GM23338 (cell line): ENCODE results near the gene MTHFD1L. TPM values are rescaled to one million over a fixed set of nuclear protein-coding genes. Genes with fewer than 3 reads are reported as not detected.

Experiments
- ATAC-seq: fragments of 200-7000 bp; cut with Tn5 transposase; 3 replicates; pipeline ENCODE4 v1.9.1; 2020
- DNase-seq: peaks from one replicate; pipeline ENCODE4 v3.0.0-alpha.2; 2015; ENCODE audit warnings: low spot score
- H2AFZ ChIP-seq: fragments of 200-600 bp; sonication (generic); 2 replicates; pipeline ENCODE4 v1.8.0; 2016; ENCODE audit warnings: antibody characterized with exemption, mild to moderate bottlenecking, moderate library complexity
- H3F3A ChIP-seq: fragments of 200-600 bp; sonication (generic); replicated peaks from 2 replicates; pipeline ENCODE4 v1.8.0; 2017; ENCODE audit warnings: antibody characterized with exemption, mixed run types, low read depth
- H3K27ac ChIP-seq: fragments of 200-600 bp; sonication (generic); 2 replicates; pipeline ENCODE4 v1.6.1; 2016; ENCODE audit warnings: low read depth
- H3K27me3 ChIP-seq: fragments of 200-600 bp; sonication (generic); 2 replicates; pipeline ENCODE4 v1.8.0; 2016; ENCODE audit warnings: mild to moderate bottlenecking, mixed run types, moderate library complexity; ENCODE audit not compliant: insufficient read depth
- H3K36me3 ChIP-seq: fragments of 200-600 bp; sonication (generic); 2 replicates; pipeline ENCODE4 v1.8.0; 2016; ENCODE audit warnings: mild to moderate bottlenecking; ENCODE audit not compliant: insufficient read depth
- H3K4me1 ChIP-seq: fragments of 200-600 bp; sonication (generic); 2 replicates; pipeline ENCODE4 v1.8.0; 2016; ENCODE audit warnings: mild to moderate bottlenecking, moderate library complexity; ENCODE audit not compliant: insufficient read depth
- H3K4me2 ChIP-seq: fragments of 200-600 bp; sonication (generic); 2 replicates; pipeline ENCODE4 v1.7.1; 2017; ENCODE audit warnings: mixed run types
- H3K4me3 ChIP-seq: fragments of 200-600 bp; sonication (generic); 2 replicates; pipeline ENCODE4 v1.6.1; 2016; ENCODE audit warnings: mixed run types
- H3K79me2 ChIP-seq: fragments of 200-600 bp; sonication (generic); replicated peaks from 2 replicates; pipeline ENCODE4 v1.8.0; 2017; ENCODE audit warnings: mild to moderate bottlenecking; ENCODE audit not compliant: insufficient read depth
- H3K9me2 ChIP-seq: fragments of 200-600 bp; sonication (generic); 2 replicates; pipeline ENCODE4 v1.8.0; 2017; ENCODE audit not compliant: insufficient read depth
- H4K20me1 ChIP-seq: fragments of 200-600 bp; sonication (generic); replicated peaks from 2 replicates; pipeline ENCODE4 v1.8.0; 2017; ENCODE audit warnings: mild to moderate bottlenecking; ENCODE audit not compliant: insufficient read depth
- H3K27ac Mint-ChIP-seq: 2 replicates; pipeline ENCODE4 v1.8.0; 2020; ENCODE audit warnings: inconsistent platforms, mild to moderate bottlenecking, moderate library complexity, mixed read lengths
- H3K27me3 Mint-ChIP-seq: 3 replicates; pipeline ENCODE4 v1.8.0; 2022; ENCODE audit warnings: low read depth, mild to moderate bottlenecking, moderate library complexity, mixed read lengths, inconsistent platforms; ENCODE audit not compliant: insufficient read depth, poor library complexity
- H3K36me3 Mint-ChIP-seq: 3 replicates; pipeline ENCODE4 v1.8.0; 2021; ENCODE audit warnings: low read depth, mild to moderate bottlenecking, inconsistent platforms, moderate library complexity, mixed read lengths
- H3K4me1 Mint-ChIP-seq: 3 replicates; pipeline ENCODE4 v1.8.0; 2020; ENCODE audit warnings: mild to moderate bottlenecking, inconsistent platforms, mixed read lengths
- H3K4me3 Mint-ChIP-seq: 3 replicates; pipeline ENCODE4 v1.8.0; 2021; ENCODE audit warnings: moderate library complexity, mild to moderate bottlenecking, inconsistent platforms, mixed read lengths
- H3K9me3 Mint-ChIP-seq: 3 replicates; pipeline ENCODE4 v1.8.0; 2020; ENCODE audit warnings: moderate library complexity, mild to moderate bottlenecking, inconsistent platforms, mixed read lengths
- CREB1 ChIP-seq: fragments of 250-450 bp; sonication (Bioruptor Pico); IDR thresholded peaks from 2 replicates; pipeline ENCODE4 v1.5.0; 2020; ENCODE audit warnings: low read depth, mild to moderate bottlenecking, moderate library complexity
- CTCF ChIP-seq, 2 experiments: fragments of 200-600 bp in 1 of 2; sonication (generic) in 1 of 2; conservative IDR thresholded peaks; 2 replicates each; pipeline versions ENCODE4 v1.5.1 to v1.6.1; 2016 to 2017; ENCODE audit warnings: antibody characterized with exemption in 2 of 2, low read depth in 2 of 2, mild to moderate bottlenecking in 2 of 2, moderate library complexity in 1 of 2
- ETS1 ChIP-seq: IDR thresholded peaks from 2 replicates; pipeline ENCODE4 v1.6.1; 2016; ENCODE audit warnings: antibody characterized with exemption
- EZH2 ChIP-seq: fragments of 200-600 bp; sonication (generic); IDR thresholded peaks from one replicate; pipeline ENCODE4 v1.8.0; 2017; ENCODE audit warnings: antibody characterized with exemption, mild to moderate bottlenecking, low read depth; ENCODE audit not compliant: unreplicated experiment
- EZH2phosphoT487 ChIP-seq: fragments of 200-600 bp; sonication (generic); IDR thresholded peaks from one replicate; pipeline ENCODE4 v1.8.1; 2018; ENCODE audit warnings: antibody characterized with exemption; ENCODE audit not compliant: unreplicated experiment
- JUNB ChIP-seq: IDR thresholded peaks from one replicate; pipeline ENCODE4 v1.6.1; 2016; ENCODE audit warnings: antibody characterized with exemption; ENCODE audit not compliant: unreplicated experiment
- NANOG ChIP-seq: IDR thresholded peaks from 2 replicates; pipeline ENCODE4 v1.6.1; 2016; ENCODE audit warnings: antibody characterized with exemption, borderline replicate concordance
- POLR2AphosphoS5 ChIP-seq: IDR thresholded peaks from 2 replicates; pipeline ENCODE4 v1.6.1; 2016; ENCODE audit warnings: antibody characterized with exemption, low read depth
- STAT1 ChIP-seq: IDR thresholded peaks from one replicate; pipeline ENCODE4 v1.6.1; 2016; ENCODE audit warnings: antibody characterized with exemption; ENCODE audit not compliant: unreplicated experiment
- ZNF114 ChIP-seq: fragments of 250-450 bp; sonication (Bioruptor Pico); IDR thresholded peaks from 2 replicates; pipeline ENCODE4 v1.5.0; 2020; ENCODE audit warnings: mild to moderate bottlenecking, moderate library complexity
- ZNF331 ChIP-seq: fragments of 250-450 bp; sonication (Bioruptor Pico); IDR thresholded peaks from 2 replicates; pipeline ENCODE4 v1.5.0; 2020; ENCODE audit warnings: low read depth, mild to moderate bottlenecking, moderate library complexity
- polyA plus RNA-seq: library from polyadenylated mRNA; unstranded; fragments of >200 nt; fragmentation: Nextera tagmentation; extraction: Ambion mirVana; gene quantifications from 2 replicates; pipeline ENCODE4 v1.2.1, GENCODE V29; 2016
- total RNA-seq: library from RNA; depleted of rRNA; stranded (reverse); fragments of >200 nt; shearing (Covaris generic); gene quantifications from 2 replicates; pipeline ENCODE4 v1.2.3, GENCODE V29; 2014
- TF ChIP-seq, protein P1 (sequence below): IDR thresholded peaks from one replicate; pipeline ENCODE4 v1.6.1; 2018; ENCODE audit warnings: antibody characterized with exemption; ENCODE audit not compliant: unreplicated experiment
- TF ChIP-seq, protein P2 (sequence below): fragments of 250-450 bp; sonication (Bioruptor Pico); IDR thresholded peaks from 2 replicates; pipeline ENCODE4 v1.5.0; 2020; ENCODE audit warnings: mild to moderate bottlenecking, moderate library complexity

Gene MTHFD1L
- total and polyA plus RNA-seq, 2 experiments from 2014 or later, result 53.2 to 66.8 TPM

GRCh38 chr6:150890346-150890745, 24.8 kb downstream of the MTHFD1L start:
- Mint-ChIP-seq H3K27ac (no peak overlapping the region), H3K9me3 (no peaks in the 10 kb centered on the region), H3K36me3 (peaks cover 86% of the 10 kb centered on the region), H3K27me3 (peaks cover 3% of the 10 kb centered on the region), H3K4me3 (no peak overlapping the region), H3K4me1 (no peaks in the 10 kb centered on the region; the same call in 1 of the 3 replicates)
- Histone ChIP-seq H3K27ac (no peak overlapping the region), H3F3A (no peaks in the 10 kb centered on the region; the same call in 1 of the 2 replicates), H3K27me3 (no peaks in the 10 kb centered on the region), H3K4me2 (no peak overlapping the region), H3K9me2 (no peaks in the 10 kb centered on the region), H3K4me1 (no peaks in the 10 kb centered on the region), H2AFZ (no peak overlapping the region), H4K20me1 (no peaks in the 10 kb centered on the region; the same call in 1 of the 2 replicates), H3K36me3 (peaks cover 36% of the 10 kb centered on the region), H3K4me3 (no peak overlapping the region), H3K79me2 (peaks cover 18% of the 10 kb centered on the region)
- TF ChIP-seq, protein P1, sequence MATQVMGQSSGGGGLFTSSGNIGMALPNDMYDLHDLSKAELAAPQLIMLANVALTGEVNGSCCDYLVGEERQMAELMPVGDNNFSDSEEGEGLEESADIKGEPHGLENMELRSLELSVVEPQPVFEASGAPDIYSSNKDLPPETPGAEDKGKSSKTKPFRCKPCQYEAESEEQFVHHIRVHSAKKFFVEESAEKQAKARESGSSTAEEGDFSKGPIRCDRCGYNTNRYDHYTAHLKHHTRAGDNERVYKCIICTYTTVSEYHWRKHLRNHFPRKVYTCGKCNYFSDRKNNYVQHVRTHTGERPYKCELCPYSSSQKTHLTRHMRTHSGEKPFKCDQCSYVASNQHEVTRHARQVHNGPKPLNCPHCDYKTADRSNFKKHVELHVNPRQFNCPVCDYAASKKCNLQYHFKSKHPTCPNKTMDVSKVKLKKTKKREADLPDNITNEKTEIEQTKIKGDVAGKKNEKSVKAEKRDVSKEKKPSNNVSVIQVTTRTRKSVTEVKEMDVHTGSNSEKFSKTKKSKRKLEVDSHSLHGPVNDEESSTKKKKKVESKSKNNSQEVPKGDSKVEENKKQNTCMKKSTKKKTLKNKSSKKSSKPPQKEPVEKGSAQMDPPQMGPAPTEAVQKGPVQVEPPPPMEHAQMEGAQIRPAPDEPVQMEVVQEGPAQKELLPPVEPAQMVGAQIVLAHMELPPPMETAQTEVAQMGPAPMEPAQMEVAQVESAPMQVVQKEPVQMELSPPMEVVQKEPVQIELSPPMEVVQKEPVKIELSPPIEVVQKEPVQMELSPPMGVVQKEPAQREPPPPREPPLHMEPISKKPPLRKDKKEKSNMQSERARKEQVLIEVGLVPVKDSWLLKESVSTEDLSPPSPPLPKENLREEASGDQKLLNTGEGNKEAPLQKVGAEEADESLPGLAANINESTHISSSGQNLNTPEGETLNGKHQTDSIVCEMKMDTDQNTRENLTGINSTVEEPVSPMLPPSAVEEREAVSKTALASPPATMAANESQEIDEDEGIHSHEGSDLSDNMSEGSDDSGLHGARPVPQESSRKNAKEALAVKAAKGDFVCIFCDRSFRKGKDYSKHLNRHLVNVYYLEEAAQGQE, result no peak
- TF ChIP-seq ETS1, result no peak
- TF ChIP-seq, protein P2, sequence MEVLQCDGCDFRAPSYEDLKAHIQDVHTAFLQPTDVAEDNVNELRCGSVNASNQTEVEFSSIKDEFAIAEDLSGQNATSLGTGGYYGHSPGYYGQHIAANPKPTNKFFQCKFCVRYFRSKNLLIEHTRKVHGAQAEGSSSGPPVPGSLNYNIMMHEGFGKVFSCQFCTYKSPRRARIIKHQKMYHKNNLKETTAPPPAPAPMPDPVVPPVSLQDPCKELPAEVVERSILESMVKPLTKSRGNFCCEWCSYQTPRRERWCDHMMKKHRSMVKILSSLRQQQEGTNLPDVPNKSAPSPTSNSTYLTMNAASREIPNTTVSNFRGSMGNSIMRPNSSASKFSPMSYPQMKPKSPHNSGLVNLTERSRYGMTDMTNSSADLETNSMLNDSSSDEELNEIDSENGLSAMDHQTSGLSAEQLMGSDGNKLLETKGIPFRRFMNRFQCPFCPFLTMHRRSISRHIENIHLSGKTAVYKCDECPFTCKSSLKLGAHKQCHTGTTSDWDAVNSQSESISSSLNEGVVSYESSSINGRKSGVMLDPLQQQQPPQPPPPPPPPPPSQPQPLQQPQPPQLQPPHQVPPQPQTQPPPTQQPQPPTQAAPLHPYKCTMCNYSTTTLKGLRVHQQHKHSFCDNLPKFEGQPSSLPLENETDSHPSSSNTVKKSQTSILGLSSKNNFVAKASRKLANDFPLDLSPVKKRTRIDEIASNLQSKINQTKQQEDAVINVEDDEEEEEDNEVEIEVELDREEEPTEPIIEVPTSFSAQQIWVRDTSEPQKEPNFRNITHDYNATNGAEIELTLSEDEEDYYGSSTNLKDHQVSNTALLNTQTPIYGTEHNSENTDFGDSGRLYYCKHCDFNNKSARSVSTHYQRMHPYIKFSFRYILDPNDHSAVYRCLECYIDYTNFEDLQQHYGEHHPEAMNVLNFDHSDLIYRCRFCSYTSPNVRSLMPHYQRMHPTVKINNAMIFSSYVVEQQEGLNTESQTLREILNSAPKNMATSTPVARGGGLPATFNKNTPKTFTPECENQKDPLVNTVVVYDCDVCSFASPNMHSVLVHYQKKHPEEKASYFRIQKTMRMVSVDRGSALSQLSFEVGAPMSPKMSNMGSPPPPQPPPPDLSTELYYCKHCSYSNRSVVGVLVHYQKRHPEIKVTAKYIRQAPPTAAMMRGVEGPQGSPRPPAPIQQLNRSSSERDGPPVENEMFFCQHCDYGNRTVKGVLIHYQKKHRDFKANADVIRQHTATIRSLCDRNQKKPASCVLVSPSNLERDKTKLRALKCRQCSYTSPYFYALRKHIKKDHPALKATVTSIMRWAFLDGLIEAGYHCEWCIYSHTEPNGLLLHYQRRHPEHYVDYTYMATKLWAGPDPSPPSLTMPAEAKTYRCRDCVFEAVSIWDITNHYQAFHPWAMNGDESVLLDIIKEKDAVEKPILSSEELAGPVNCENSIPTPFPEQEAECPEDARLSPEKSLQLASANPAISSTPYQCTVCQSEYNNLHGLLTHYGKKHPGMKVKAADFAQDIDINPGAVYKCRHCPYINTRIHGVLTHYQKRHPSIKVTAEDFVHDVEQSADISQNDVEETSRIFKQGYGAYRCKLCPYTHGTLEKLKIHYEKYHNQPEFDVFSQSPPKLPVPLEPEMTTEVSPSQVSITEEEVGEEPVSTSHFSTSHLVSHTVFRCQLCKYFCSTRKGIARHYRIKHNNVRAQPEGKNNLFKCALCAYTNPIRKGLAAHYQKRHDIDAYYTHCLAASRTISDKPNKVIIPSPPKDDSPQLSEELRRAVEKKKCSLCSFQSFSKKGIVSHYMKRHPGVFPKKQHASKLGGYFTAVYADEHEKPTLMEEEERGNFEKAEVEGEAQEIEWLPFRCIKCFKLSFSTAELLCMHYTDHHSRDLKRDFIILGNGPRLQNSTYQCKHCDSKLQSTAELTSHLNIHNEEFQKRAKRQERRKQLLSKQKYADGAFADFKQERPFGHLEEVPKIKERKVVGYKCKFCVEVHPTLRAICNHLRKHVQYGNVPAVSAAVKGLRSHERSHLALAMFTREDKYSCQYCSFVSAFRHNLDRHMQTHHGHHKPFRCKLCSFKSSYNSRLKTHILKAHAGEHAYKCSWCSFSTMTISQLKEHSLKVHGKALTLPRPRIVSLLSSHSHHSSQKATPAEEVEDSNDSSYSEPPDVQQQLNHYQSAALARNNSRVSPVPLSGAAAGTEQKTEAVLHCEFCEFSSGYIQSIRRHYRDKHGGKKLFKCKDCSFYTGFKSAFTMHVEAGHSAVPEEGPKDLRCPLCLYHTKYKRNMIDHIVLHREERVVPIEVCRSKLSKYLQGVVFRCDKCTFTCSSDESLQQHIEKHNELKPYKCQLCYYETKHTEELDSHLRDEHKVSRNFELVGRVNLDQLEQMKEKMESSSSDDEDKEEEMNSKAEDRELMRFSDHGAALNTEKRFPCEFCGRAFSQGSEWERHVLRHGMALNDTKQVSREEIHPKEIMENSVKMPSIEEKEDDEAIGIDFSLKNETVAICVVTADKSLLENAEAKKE (CRISPR knock-in tag), result no peak
- no peak for TF ChIP-seq STAT1
- TF ChIP-seq POLR2AphosphoS5, result no peak
- TF ChIP-seq CREB1, result no peak
- no peak for TF ChIP-seq EZH2
- no peak for TF ChIP-seq NANOG
- no peak for TF ChIP-seq ZNF331 (CRISPR knock-in tag)
- no peak for TF ChIP-seq JUNB
- no peak for TF ChIP-seq ZNF114
- no peak for TF ChIP-seq CTCF (conservative IDR thresholded peaks at IDR 0.05; ENCODE audit: low read depth in 2 of 2)
- TF ChIP-seq EZH2phosphoT487, result no peak
- ATAC-seq (no peak), DNase-seq (no peak)
